Heart right ventricle (tissue), 16 donors: ENCODE results near the gene ADARB2. TPM values are rescaled to one million over a fixed set of nuclear protein-coding genes. Genes with fewer than 3 reads are reported as not detected.

Experiments used
- ATAC-seq, 8 donors: fragments of 200-7000 bp; cut with Tn5 transposase; one replicate each; pipeline ENCODE4 v1.9.1; 2020; ENCODE audit warnings: mild to moderate bottlenecking in 8 of 8, moderate library complexity in 8 of 8, moderate number of reproducible peaks in 1 of 8
- DNase-seq, 2 donors: peaks; one replicate each; pipeline ENCODE4 v3.0.0-alpha.2; 2020
- H3K27ac ChIP-seq, 10 donors: fragments of 200-600 bp; sonication (generic) in 2 of 10; one replicate each; pipeline versions ENCODE4 v1.5.0 to v1.8.0; 2020 to 2022; ENCODE audit warnings: mild to moderate bottlenecking in 3 of 10
- H3K27me3 ChIP-seq, 7 donors: fragments of 200-600 bp; one replicate each; pipeline ENCODE4 v1.8.0; 2021 to 2022; ENCODE audit warnings: mild to moderate bottlenecking in 2 of 7
- H3K36me3 ChIP-seq, 9 donors: fragments of 200-600 bp; sonication (generic) in 1 of 9; one replicate each; pipeline versions ENCODE4 v1.5.0 to v1.8.0; 2020 to 2022; ENCODE audit warnings: mild to moderate bottlenecking in 2 of 9
- H3K4me1 ChIP-seq, 9 donors: fragments of 200-600 bp; sonication (generic) in 1 of 9; one replicate each; pipeline versions ENCODE4 v1.5.0 to v1.8.0; 2020 to 2022; ENCODE audit warnings: mild to moderate bottlenecking in 4 of 9
- H3K4me3 ChIP-seq, 10 donors: fragments of 200-600 bp; sonication (generic) in 2 of 10; one replicate each; pipeline versions ENCODE4 v1.5.0 to v1.8.0; 2020 to 2022; ENCODE audit warnings: mild to moderate bottlenecking in 7 of 10, moderate library complexity in 2 of 10
- H3K9me3 ChIP-seq, 11 donors: fragments of 200-600 bp in 10 of 11; sonication (generic) in 2 of 11; one replicate each; pipeline versions ENCODE4 v1.5.0 to v1.8.0; 2013 to 2022; ENCODE audit warnings: mild to moderate bottlenecking in 2 of 11, control low read depth in 1 of 11, moderate library complexity in 1 of 11
- CTCF ChIP-seq, 9 donors: fragments of 200-600 bp; sonication (generic) in 2 of 9; IDR thresholded peaks; one replicate each; pipeline versions ENCODE4 v1.5.0 to v1.8.0; 2021 to 2022; ENCODE audit warnings: antibody characterized with exemption in 9 of 9, mild to moderate bottlenecking in 5 of 9, moderate library complexity in 1 of 9
- WGBS, 2 donors: extraction: QIAGEN DNeasy Blood & Tissue Kit; methylation state at CpG; one replicate each; pipeline ENCODE4 v1.1.7; 2013; ENCODE audit warnings: inconsistent platforms in 1 of 2; 5-methylcytosine and 5-hydroxymethylcytosine counted together
- intact Hi-C, 10 donors: fragments of 100-400 bp; cut with DNase I; formaldehyde crosslinking; loops; one replicate each; pipeline versions ENCODE4 v1.11.1 to v1.14.2; 2022
- polyA plus RNA-seq, 2 donors: library from polyadenylated mRNA; stranded (reverse); fragments of 200-250 nt; gene quantifications; one replicate each; pipeline ENCODE4 v1.2.3, GENCODE V29; 2013
- total RNA-seq, 10 donors: library from RNA; stranded (reverse); fragmentation: NEBNext Ultra II Directional in 3 of 10; extraction: Animal tissue kit (Norgen Biotek cat#: 25700) in 3 of 10; gene quantifications; one replicate each; pipeline versions ENCODE4 v1.2.1 to v1.2.4, GENCODE V29; 2021 to 2023
- donor health status: Arrhythmogenic right ventricular cardiomyopathy.
- donor health status: ischemic (EF 13 %, LVEDD 7.1; RV severe dilation, severe dysfunction).
- donor health status: healthy with polysubstance abuse.
- donor health status: DM: no; HTN: yes; CAD: no.
- donor health status: DM: no; HTN: no; CAD: no.
- donor health status: ischemic (EF 25% LVEDD 6.9; RV normal size, moderate dysfunction).
- donor health status: ischemic (EF 25% LVEDD 5.7; RV mildly dilated, moderate dysfunction).
- donor health status: healthy.
- donor health status: DM: yes; HTN: yes; CAD: no.
- donor health status: Ischemic cardiomyopathy.
- donor health status: ischemic (EF 35%, LVEDD 5.7; RV mildly dilated, moderate dysfunction).
- donor health status: nonischemic (EF 11% LVEDD 7.7; RV severe dilation, severe dysfunction).
- donor health status: DM: yes; HTN: yes; CAD: no.
- donor health status: PGD.
- donor health status: ischemic (EF 29% LVEDD 5.4; RV normal size, mild dysfunction).
- donor health status: nonischemic (EF 23%, LVEDD 6.1; RV moderate dilation, normal function).

The ADARB2 gene
- total and polyA plus RNA-seq, 12 donors = 0.08 to 0.47 (median 0.17) TPM; not detected in 2

GRCh38 chr10:1489801-1490200, 247.5 kb downstream of the ADARB2 start:
- H3K4me3 ChIP-seq = no peak overlapping the region
- no peaks in the 10 kb centered on the region for H3K36me3 ChIP-seq
- intact Hi-C loops = no loop called here
- TF ChIP-seq CTCF (IDR thresholded peaks at IDR 0.05) = no peak
- WGBS, 2 donors = 78 to 82% methylated on average over 4 of the region's 4 CpGs
- ATAC-seq = no peak
- no peaks in the 10 kb centered on the region for H3K4me1 ChIP-seq
- DNase-seq = no peak
- H3K27ac ChIP-seq = no peak overlapping the region
- H3K27me3 ChIP-seq = peaks cover 0 to 10% (median 0%) of the 10 kb centered on the region in 7 donors
- no peaks in the 10 kb centered on the region for H3K9me3 ChIP-seq

GRCh38 chr10:1488970-1489548, 248.3 kb downstream of the ADARB2 start:
- Histone ChIP-seq H3K27me3 (peaks cover 0 to 17% (median under 1%) of the 10 kb centered on the region in 7 donors), H3K27ac (no peak overlapping the region), H3K4me3 (no peak overlapping the region), H3K36me3 (no peaks in the 10 kb centered on the region), H3K9me3 (no peaks in the 10 kb centered on the region), H3K4me1 (no peaks in the 10 kb centered on the region)
- intact Hi-C loops = no loop called here
- DNase-seq = no peak
- WGBS, 2 donors = 80 to 85% methylated on average over 20 of the region's 20 CpGs
- no peak for ATAC-seq
- no peak for TF ChIP-seq CTCF (IDR thresholded peaks at IDR 0.05)

GRCh38 chr10:1486841-1487687, 250.3 kb downstream of the ADARB2 start:
- no peak overlapping the region for H3K4me3 ChIP-seq
- DNase-seq (no peak), ATAC-seq (no peak)
- WGBS, 2 donors = 79 to 80% methylated on average over 14 of the region's 14 CpGs
- H3K27me3 ChIP-seq = peaks cover 0 to 17% (median 3%) of the 10 kb centered on the region in 7 donors
- no peaks in the 10 kb centered on the region for H3K9me3 ChIP-seq
- no peaks in the 10 kb centered on the region for H3K36me3 ChIP-seq
- no peak overlapping the region for H3K27ac ChIP-seq
- no peak for TF ChIP-seq CTCF (IDR thresholded peaks at IDR 0.05)
- H3K4me1 ChIP-seq = no peaks in the 10 kb centered on the region
- intact Hi-C loops = no loop called here

- H3K27ac ChIP-seq = no peak overlapping the region
- no peak for TF ChIP-seq CTCF (IDR thresholded peaks at IDR 0.05)
- WGBS, 2 donors = 95 to 96% methylated on average over 12 of the region's 12 CpGs
- intact Hi-C loops = no loop called here
- H3K4me3 ChIP-seq = no peak overlapping the region
- H3K36me3 ChIP-seq = no peaks in the 10 kb centered on the region
- ATAC-seq (no peak), DNase-seq (no peak)
- H3K27me3 ChIP-seq = peaks cover 0 to 14% (median 3%) of the 10 kb centered on the region in 7 donors
- H3K4me1 ChIP-seq = no peaks in the 10 kb centered on the region
- H3K9me3 ChIP-seq = no peaks in the 10 kb centered on the region
Measured at GRCh38 chr10:1485357-1485756, 252.0 kb downstream of the ADARB2 start.
